ENCODE measurements around the gene STRN. TPM values are rescaled to one million over a fixed set of nuclear protein-coding genes. Genes with fewer than 3 reads are reported as not detected.
A peak's percentile ranks its signal among the peaks of the same experiment; 100 is the strongest.

The STRN gene
- total RNA-seq, 1 experiment from 2014 or later = 37.4 TPM

DNA sequence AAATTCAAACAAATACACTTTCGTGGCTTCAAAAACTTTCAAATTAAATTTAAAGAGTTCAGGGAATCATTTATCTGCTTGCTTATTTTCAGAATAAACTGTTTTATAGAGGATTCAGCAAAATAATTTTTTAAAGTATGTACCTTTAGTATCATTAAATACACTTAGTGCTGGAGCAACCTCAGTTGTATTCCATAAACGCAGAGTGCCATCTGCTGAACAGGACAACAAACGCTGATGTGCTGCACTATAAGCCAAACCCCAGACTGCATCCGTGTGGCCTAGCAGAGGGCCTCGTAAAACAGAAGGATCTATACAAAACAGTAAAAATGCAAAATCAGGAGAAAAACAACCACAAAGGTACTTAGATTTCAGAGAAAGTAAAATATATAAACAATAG, 108.6 kb downstream of the STRN start:
- DNase-seq (ENCODE audit: low read depth, low spot score) (no peak), ATAC-seq (no peak)
- intact Hi-C loops (cut with micrococcal nuclease; ENCODE audit: unreplicated experiment) (no loop called here), in situ Hi-C loops (cut with HindIII; ENCODE audit: low pct_unique_long_range_greater_than_20kb, low sequenced_read_pairs) (no loop called here)
- Histone ChIP-seq H3K4me3 (ENCODE audit: low read depth in 2 of 2, low read length in 2 of 2) (no peak overlapping the region), H3K4me1 (ENCODE audit: control insufficient read depth, insufficient read depth, low read length) (no peaks in the 10 kb centered on the region), H3K9me3 (ENCODE audit: control insufficient read depth, insufficient read depth, low read depth, low read length) (no peaks in the 10 kb centered on the region), H3K27ac (ENCODE audit: low read length) (no peak overlapping the region), H3K36me3 (ENCODE audit: control insufficient read depth, insufficient read depth, low read length) (peaks cover 4% of the 10 kb centered on the region; the same call in 1 of the 2 replicates), H3K27me3 (ENCODE audit: control insufficient read depth, insufficient read depth, low read length) (no peaks in the 10 kb centered on the region)
- ChIA-PET CTCF (no interaction called here), POLR2A (no interaction called here)
- TF ChIP-seq, protein P1, sequence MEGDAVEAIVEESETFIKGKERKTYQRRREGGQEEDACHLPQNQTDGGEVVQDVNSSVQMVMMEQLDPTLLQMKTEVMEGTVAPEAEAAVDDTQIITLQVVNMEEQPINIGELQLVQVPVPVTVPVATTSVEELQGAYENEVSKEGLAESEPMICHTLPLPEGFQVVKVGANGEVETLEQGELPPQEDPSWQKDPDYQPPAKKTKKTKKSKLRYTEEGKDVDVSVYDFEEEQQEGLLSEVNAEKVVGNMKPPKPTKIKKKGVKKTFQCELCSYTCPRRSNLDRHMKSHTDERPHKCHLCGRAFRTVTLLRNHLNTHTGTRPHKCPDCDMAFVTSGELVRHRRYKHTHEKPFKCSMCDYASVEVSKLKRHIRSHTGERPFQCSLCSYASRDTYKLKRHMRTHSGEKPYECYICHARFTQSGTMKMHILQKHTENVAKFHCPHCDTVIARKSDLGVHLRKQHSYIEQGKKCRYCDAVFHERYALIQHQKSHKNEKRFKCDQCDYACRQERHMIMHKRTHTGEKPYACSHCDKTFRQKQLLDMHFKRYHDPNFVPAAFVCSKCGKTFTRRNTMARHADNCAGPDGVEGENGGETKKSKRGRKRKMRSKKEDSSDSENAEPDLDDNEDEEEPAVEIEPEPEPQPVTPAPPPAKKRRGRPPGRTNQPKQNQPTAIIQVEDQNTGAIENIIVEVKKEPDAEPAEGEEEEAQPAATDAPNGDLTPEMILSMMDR (IDR thresholded peaks at IDR 0.05) = peak; percentile 15; the same call in 1 of the 2 replicates
- TF ChIP-seq TCF7L2 (IDR thresholded peaks at IDR 0.05; ENCODE audit: low read depth, low read length) = no peak
- TF ChIP-seq, protein P2, sequence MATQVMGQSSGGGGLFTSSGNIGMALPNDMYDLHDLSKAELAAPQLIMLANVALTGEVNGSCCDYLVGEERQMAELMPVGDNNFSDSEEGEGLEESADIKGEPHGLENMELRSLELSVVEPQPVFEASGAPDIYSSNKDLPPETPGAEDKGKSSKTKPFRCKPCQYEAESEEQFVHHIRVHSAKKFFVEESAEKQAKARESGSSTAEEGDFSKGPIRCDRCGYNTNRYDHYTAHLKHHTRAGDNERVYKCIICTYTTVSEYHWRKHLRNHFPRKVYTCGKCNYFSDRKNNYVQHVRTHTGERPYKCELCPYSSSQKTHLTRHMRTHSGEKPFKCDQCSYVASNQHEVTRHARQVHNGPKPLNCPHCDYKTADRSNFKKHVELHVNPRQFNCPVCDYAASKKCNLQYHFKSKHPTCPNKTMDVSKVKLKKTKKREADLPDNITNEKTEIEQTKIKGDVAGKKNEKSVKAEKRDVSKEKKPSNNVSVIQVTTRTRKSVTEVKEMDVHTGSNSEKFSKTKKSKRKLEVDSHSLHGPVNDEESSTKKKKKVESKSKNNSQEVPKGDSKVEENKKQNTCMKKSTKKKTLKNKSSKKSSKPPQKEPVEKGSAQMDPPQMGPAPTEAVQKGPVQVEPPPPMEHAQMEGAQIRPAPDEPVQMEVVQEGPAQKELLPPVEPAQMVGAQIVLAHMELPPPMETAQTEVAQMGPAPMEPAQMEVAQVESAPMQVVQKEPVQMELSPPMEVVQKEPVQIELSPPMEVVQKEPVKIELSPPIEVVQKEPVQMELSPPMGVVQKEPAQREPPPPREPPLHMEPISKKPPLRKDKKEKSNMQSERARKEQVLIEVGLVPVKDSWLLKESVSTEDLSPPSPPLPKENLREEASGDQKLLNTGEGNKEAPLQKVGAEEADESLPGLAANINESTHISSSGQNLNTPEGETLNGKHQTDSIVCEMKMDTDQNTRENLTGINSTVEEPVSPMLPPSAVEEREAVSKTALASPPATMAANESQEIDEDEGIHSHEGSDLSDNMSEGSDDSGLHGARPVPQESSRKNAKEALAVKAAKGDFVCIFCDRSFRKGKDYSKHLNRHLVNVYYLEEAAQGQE (IDR thresholded peaks at IDR 0.05; ENCODE audit: insufficient read depth in 1 of 2, low read depth in 2 of 2, low read length in 1 of 2) = no peak
- no TSS peak for BruUV-seq (replicated peaks)

DNA sequence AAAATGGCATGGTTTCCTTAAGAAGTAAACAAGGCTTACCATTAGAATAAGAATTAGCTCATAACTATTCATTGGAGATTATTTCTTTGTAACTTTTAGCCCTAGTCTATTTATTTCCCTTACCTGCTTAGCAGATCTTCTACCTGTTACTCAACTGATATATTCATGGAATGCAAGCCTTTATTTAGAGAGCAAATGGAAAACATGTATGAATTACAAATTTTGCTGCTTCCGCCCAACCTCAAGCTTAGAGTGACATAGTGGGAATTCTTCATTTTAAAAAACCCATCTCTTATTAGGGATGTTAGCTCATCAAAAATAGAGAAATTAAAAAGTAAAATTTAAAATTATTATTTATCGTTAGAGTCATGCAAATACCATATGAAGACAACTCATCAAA, 110.9 kb downstream of the STRN start:
- no peak overlapping the region for H3K27ac ChIP-seq (ENCODE audit: low read length)
- no peak overlapping the region for H3K4me3 ChIP-seq (ENCODE audit: low read depth in 2 of 2, low read length in 2 of 2)
- no TSS peak for BruUV-seq (replicated peaks)
- intact Hi-C loops (cut with micrococcal nuclease; ENCODE audit: unreplicated experiment) = no loop called here
- in situ Hi-C loops (cut with HindIII; ENCODE audit: low pct_unique_long_range_greater_than_20kb, low sequenced_read_pairs) = no loop called here
- DNase-seq (ENCODE audit: low read depth, low spot score) = no peak
- ChIA-PET CTCF (interaction anchor here (0.6 kb wide), 2 partner anchors 399 to 540 kb away, joined by 3 read pairs; no protein-coding TSS in a partner anchor), POLR2A (no interaction called here)
- no peak for ATAC-seq
- H3K36me3 ChIP-seq (ENCODE audit: control insufficient read depth, insufficient read depth, low read length) = peaks cover 9% of the 10 kb centered on the region; the same call in 1 of the 2 replicates
- H3K9me3 ChIP-seq (ENCODE audit: control insufficient read depth, insufficient read depth, low read depth, low read length) = no peaks in the 10 kb centered on the region
- H3K4me1 ChIP-seq (ENCODE audit: control insufficient read depth, insufficient read depth, low read length) = no peaks in the 10 kb centered on the region
- TF ChIP-seq, protein P2 (IDR thresholded peaks at IDR 0.05; ENCODE audit: insufficient read depth in 1 of 2, low read depth in 2 of 2, low read length in 1 of 2) = no peak
- TF ChIP-seq, protein P1 (IDR thresholded peaks at IDR 0.05) = no peak
- TF ChIP-seq TCF7L2 (IDR thresholded peaks at IDR 0.05; ENCODE audit: low read depth, low read length) (no peak), POLR2AphosphoS5 (IDR thresholded peaks at IDR 0.05; ENCODE audit: low read depth, low read length) (no peak), SIN3A (IDR thresholded peaks at IDR 0.05; ENCODE audit: borderline replicate concordance, insufficient read depth, low read depth, low read length) (no peak)
- no peaks in the 10 kb centered on the region for H3K27me3 ChIP-seq (ENCODE audit: control insufficient read depth, insufficient read depth, low read length)
